A549 (cell line): ENCODE data around the gene MBD3L4. TPM values are rescaled to one million over a fixed set of nuclear protein-coding genes. Genes with fewer than 3 reads are reported as not detected.

ENCODE experiments used
- ATAC-seq, 2 experiments: fragments of 200-7000 bp in 1 of 2; fragments of >200 bp in 1 of 2; cut with Nextera tagmentation in 1 of 2; cut with Tn5 transposase in 1 of 2; 3 replicates each; pipeline versions ENCODE4 v1.8.0 to v1.9.1; 2018 to 2020; ENCODE audit warnings: mild to moderate bottlenecking in 1 of 2, moderate library complexity in 1 of 2
- CTCF ChIA-PET: fragments of 300-600 bp; sonication (Branson Sonifier 250); formaldehyde crosslinking; extraction: SDS; loops from one replicate; lab custom pipeline; 2021; ENCODE audit warnings: antibody characterized with exemption, inconsistent platforms; lab: Yijun Ruan, JAX
- POLR2A ChIA-PET: fragments of 350-600 bp; formaldehyde crosslinking; extraction: SDS; loops from one replicate; lab custom pipeline; 2021; ENCODE audit warnings: antibody characterized with exemption, inconsistent platforms; lab: Yijun Ruan, JAX
- DNase-seq, 2 experiments: peaks; one replicate each; pipeline versions ENCODE4 v3.0.0 to v3.0.0-alpha.2; 2011 to 2016; ENCODE audit warnings: low read depth in 1 of 2, low spot score in 1 of 2
- FAIRE-seq: peaks from 2 replicates; lab custom pipeline; 2011; peaks lifted over from hg19 to GRCh38; lab: Jason Lieb, UNC
- H3K27ac ChIP-seq, 2 experiments: fragments of >200 bp; sonication (Bioruptor Twin); formaldehyde crosslinking; 3 replicates each; pipeline ENCODE4 v1.5.1; 2016 to 2017
- H3K4me1 ChIP-seq: fragments of >200 bp; sonication (Bioruptor Twin); formaldehyde crosslinking; 3 replicates; pipeline ENCODE4 v1.6.1; 2016
- H3K4me2 ChIP-seq: fragments of >200 bp; sonication (Bioruptor Twin); formaldehyde crosslinking; 3 replicates; pipeline ENCODE4 v1.6.1; 2016
- H3K4me3 ChIP-seq: fragments of >200 bp; sonication (Bioruptor Twin); formaldehyde crosslinking; 3 replicates; pipeline ENCODE4 v1.5.1; 2016
- H3K9me3 ChIP-seq: fragments of >200 bp; sonication (Bioruptor Twin); formaldehyde crosslinking; 3 replicates; pipeline ENCODE4 v1.6.1; 2016
- ATOH8 ChIP-seq: fragments of 250-450 bp; sonication (Bioruptor Pico); IDR thresholded peaks from 2 replicates; pipeline ENCODE4 v1.5.0; 2020; ENCODE audit warnings: low read depth, mild to moderate bottlenecking, moderate library complexity
- E2F6 ChIP-seq: IDR thresholded peaks from 2 replicates; pipeline ENCODE4 v1.6.1; 2012; ENCODE audit warnings: low read depth, borderline replicate concordance
- EP300 ChIP-seq, 2 experiments: fragments of >200 bp; sonication (Bioruptor Twin); formaldehyde crosslinking; IDR thresholded peaks; 2 replicates in 1 of 2; 3 replicates in 1 of 2; pipeline ENCODE4 v1.6.1; 2016 to 2017
- FOSB ChIP-seq: fragments of 250-450 bp; sonication (Bioruptor Pico); IDR thresholded peaks from 2 replicates; pipeline ENCODE4 v1.5.0; 2020; ENCODE audit warnings: mild to moderate bottlenecking, moderate library complexity
- FOSL2 ChIP-seq, 2 experiments: fragments of 450-650 bp in 1 of 2; fragments of >200 bp in 1 of 2; sonication (Bioruptor Twin) in 1 of 2; formaldehyde crosslinking; IDR thresholded peaks; 2 replicates each; pipeline versions ENCODE4 v1.5.0 to v1.6.1; 2016 to 2020; ENCODE audit warnings: mild to moderate bottlenecking in 1 of 2, moderate library complexity in 1 of 2
- GATA3 ChIP-seq: IDR thresholded peaks from 2 replicates; pipeline ENCODE4 v1.6.1; 2012; ENCODE audit warnings: borderline replicate concordance
- HOXB5 ChIP-seq: fragments of 250-450 bp; sonication (Bioruptor Pico); IDR thresholded peaks from 2 replicates; pipeline ENCODE4 v1.5.0; 2020; ENCODE audit warnings: mild to moderate bottlenecking, moderate library complexity
- JUNB ChIP-seq: fragments of >200 bp; sonication (Bioruptor Twin); formaldehyde crosslinking; IDR thresholded peaks from 2 replicates; pipeline ENCODE4 v1.6.1; 2016
- POLR2AphosphoS2 ChIP-seq: conservative IDR thresholded peaks from 2 replicates; pipeline ENCODE4 v1.6.1; 2012; ENCODE audit warnings: low read length, improper control_type of control experiment, inconsistent platforms
- REST ChIP-seq: fragments of 200-600 bp; sonication (generic); IDR thresholded peaks from 2 replicates; pipeline ENCODE4 v1.6.1; 2016; ENCODE audit warnings: antibody characterized with exemption, mild to moderate bottlenecking, moderate library complexity
- RNF2 ChIP-seq: fragments of 200-600 bp; sonication (generic); IDR thresholded peaks from 2 replicates; pipeline ENCODE4 v1.6.1; 2016; ENCODE audit warnings: low read depth, mild to moderate bottlenecking, antibody characterized with exemption, moderate library complexity, borderline replicate concordance
- TP53 ChIP-seq: fragments of 250-450 bp; sonication (Bioruptor Pico); IDR thresholded peaks from 2 replicates; pipeline ENCODE4 v1.5.0; 2021; ENCODE audit warnings: mild to moderate bottlenecking, moderate library complexity
- ZC3H11A ChIP-seq: fragments of 450-650 bp; IDR thresholded peaks from 2 replicates; pipeline ENCODE4 v1.6.1; 2014; ENCODE audit warnings: antibody characterized with exemption, mild to moderate bottlenecking
- ZFP36 ChIP-seq: fragments of 450-650 bp; IDR thresholded peaks from 2 replicates; pipeline ENCODE4 v1.6.1; 2014; ENCODE audit warnings: borderline replicate concordance; ENCODE audit not compliant: partially characterized antibody
- ZNF302 ChIP-seq: fragments of 250-450 bp; sonication (Bioruptor Pico); IDR thresholded peaks from 2 replicates; pipeline ENCODE4 v1.9.0; 2021; ENCODE audit warnings: inconsistent platforms, mild to moderate bottlenecking, moderate library complexity
- WGBS: methylation state at CpG from one replicate; pipeline ENCODE4 v1.1.6; 2017; ENCODE audit errors: missing lambda C conversion rate; 5-methylcytosine and 5-hydroxymethylcytosine counted together
- polyA plus RNA-seq, 4 experiments: library from polyadenylated mRNA; depleted of rRNA in 3 of 4; stranded (reverse); fragments of >200 nt; fragmentation: RNase III in 1 of 4; extraction: RNeasy Plus Mini Kit Qiagen cat#74134 plus additional on column Dnase treatment in 1 of 4; gene quantifications; 2 replicates in 3 of 4; 3 replicates in 1 of 4; pipeline ENCODE4 v1.2.3, GENCODE V29; 2011 to 2017
- TF ChIP-seq, protein P1 (sequence below): fragments of 450-650 bp; IDR thresholded peaks from 2 replicates; pipeline ENCODE4 v1.6.1; 2014; ENCODE audit warnings: antibody characterized with exemption
- TF ChIP-seq, protein P2 (sequence below): fragments of >200 bp; sonication (Bioruptor Twin); formaldehyde crosslinking; IDR thresholded peaks from 3 replicates; pipeline ENCODE4 v1.6.1; 2016
- TF ChIP-seq, protein P3 (sequence below): fragments of >200 bp; sonication (Bioruptor Twin); formaldehyde crosslinking; IDR thresholded peaks from 2 replicates; pipeline ENCODE4 v1.6.1; 2016
- TF ChIP-seq, protein P4 (sequence below): fragments of 150-350 bp; IDR thresholded peaks from 2 replicates; pipeline ENCODE4 v1.6.1; 2014; ENCODE audit warnings: low read depth, mild to moderate bottlenecking, low read length

Gene MBD3L4
- polyA plus RNA-seq, 2 of the 4 experiments (the other 2 are of a cell fraction) = not detected

DNA sequence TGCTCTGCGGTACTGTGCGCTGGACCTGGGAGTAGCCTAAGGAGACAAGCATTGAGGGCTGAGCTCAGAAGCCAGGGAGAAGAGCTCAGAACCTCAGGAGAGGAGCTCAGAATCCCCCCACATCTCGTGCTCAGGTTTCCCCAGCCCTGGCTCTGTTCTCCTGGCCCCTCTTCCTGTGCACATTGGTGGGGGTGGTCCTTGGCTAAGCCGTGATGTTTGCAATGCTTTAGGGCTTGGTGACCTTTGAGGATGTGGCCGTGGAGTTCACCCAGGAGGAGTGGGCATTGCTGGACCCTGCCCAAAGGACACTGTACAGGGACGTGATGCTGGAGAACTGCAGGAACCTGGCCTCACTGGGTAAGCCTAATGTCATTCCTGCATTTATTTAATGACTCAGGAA is 36.2 kb upstream of the MBD3L4 start:
- no peak for DNase-seq
- no peak for ATAC-seq
- Histone ChIP-seq H3K4me1 (no peaks in the 10 kb centered on the region), H3K4me2 (no peak overlapping the region), H3K9me3 (peaks cover 78% of the 10 kb centered on the region), H3K4me3 (no peak overlapping the region)
- CTCF ChIA-PET = no interaction called here
- 96% methylated on average over 5 of the region's 6 CpGs for WGBS
- TF ChIP-seq, protein P1, sequence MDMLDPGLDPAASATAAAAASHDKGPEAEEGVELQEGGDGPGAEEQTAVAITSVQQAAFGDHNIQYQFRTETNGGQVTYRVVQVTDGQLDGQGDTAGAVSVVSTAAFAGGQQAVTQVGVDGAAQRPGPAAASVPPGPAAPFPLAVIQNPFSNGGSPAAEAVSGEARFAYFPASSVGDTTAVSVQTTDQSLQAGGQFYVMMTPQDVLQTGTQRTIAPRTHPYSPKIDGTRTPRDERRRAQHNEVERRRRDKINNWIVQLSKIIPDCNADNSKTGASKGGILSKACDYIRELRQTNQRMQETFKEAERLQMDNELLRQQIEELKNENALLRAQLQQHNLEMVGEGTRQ = no peak
- no peak for TF ChIP-seq GATA3
- TF ChIP-seq, all 56 proteins: peak for 0
- POLR2A ChIA-PET = no interaction called here
- no peak for FAIRE-seq
- H3K27ac ChIP-seq = no peak overlapping the region

- Histone ChIP-seq H3K4me2 (no peak overlapping the region), H3K27ac (no peak overlapping the region), H3K4me3 (no peak overlapping the region), H3K9me3 (peaks cover 70% of the 10 kb centered on the region), H3K4me1 (no peaks in the 10 kb centered on the region)
- WGBS = 98% methylated on average over 18 of the region's 29 CpGs
- no peak for ATAC-seq
- no peak for FAIRE-seq
- POLR2A ChIA-PET = no interaction called here
- TF ChIP-seq ATOH8 = no peak
- no peak for TF ChIP-seq ZFP36
- TF ChIP-seq REST = no peak
- no peak for TF ChIP-seq TP53 (CRISPR knock-in tag)
- no peak for TF ChIP-seq EP300 (IDR thresholded peaks at IDR 0.05)
- TF ChIP-seq JUNB = no peak
- TF ChIP-seq E2F6 = no peak
- CTCF ChIA-PET = interaction anchor here (1.2 kb wide), 2 partner anchors 27 to 306 kb away, joined by 3 to 4 read pairs; no protein-coding TSS in a partner anchor
- no peak for DNase-seq
These were observed 34.8 kb upstream of the MBD3L4 start for GRCh38 chr19:7074705-7075282.

GRCh38 chr19:7072541-7072940 is 32.6 kb upstream of the MBD3L4 start:
- 92% methylated on average over 6 of the region's 6 CpGs for WGBS
- H3K4me3 ChIP-seq = no peak overlapping the region
- no peak for FAIRE-seq
- peaks cover 51% of the 10 kb centered on the region for H3K9me3 ChIP-seq
- H3K4me1 ChIP-seq = no peaks in the 10 kb centered on the region
- TF ChIP-seq, protein P2, sequence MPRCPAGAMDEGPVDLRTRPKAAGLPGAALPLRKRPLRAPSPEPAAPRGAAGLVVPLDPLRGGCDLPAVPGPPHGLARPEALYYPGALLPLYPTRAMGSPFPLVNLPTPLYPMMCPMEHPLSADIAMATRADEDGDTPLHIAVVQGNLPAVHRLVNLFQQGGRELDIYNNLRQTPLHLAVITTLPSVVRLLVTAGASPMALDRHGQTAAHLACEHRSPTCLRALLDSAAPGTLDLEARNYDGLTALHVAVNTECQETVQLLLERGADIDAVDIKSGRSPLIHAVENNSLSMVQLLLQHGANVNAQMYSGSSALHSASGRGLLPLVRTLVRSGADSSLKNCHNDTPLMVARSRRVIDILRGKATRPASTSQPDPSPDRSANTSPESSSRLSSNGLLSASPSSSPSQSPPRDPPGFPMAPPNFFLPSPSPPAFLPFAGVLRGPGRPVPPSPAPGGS = no peak
- TF ChIP-seq ZNF302 (CRISPR knock-in tag) (no peak), TP53 (CRISPR knock-in tag) (no peak), POLR2AphosphoS2 (no peak), RNF2 (no peak), E2F6 (no peak), HOXB5 (CRISPR knock-in tag) (no peak), EP300 (IDR thresholded peaks at IDR 0.05) (no peak), FOSL2 (IDR thresholded peaks at IDR 0.05) (no peak), FOSL2 (CRISPR knock-in tag; IDR thresholded peaks at IDR 0.05) (no peak), ZC3H11A (no peak), FOSB (CRISPR knock-in tag) (no peak)
- TF ChIP-seq, protein P3, sequence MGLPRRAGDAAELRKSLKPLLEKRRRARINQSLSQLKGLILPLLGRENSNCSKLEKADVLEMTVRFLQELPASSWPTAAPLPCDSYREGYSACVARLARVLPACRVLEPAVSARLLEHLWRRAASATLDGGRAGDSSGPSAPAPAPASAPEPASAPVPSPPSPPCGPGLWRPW = no peak
- TF ChIP-seq, protein P4, sequence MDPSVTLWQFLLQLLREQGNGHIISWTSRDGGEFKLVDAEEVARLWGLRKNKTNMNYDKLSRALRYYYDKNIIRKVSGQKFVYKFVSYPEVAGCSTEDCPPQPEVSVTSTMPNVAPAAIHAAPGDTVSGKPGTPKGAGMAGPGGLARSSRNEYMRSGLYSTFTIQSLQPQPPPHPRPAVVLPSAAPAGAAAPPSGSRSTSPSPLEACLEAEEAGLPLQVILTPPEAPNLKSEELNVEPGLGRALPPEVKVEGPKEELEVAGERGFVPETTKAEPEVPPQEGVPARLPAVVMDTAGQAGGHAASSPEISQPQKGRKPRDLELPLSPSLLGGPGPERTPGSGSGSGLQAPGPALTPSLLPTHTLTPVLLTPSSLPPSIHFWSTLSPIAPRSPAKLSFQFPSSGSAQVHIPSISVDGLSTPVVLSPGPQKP = no peak
- POLR2A ChIA-PET = no interaction called here
- H3K27ac ChIP-seq = no peak overlapping the region
- no peak for DNase-seq
- CTCF ChIA-PET = interaction anchor here (0.7 to 1.9 kb wide), 2 partner anchors 9 to 20 kb away, joined by 3 to 5 read pairs; no protein-coding TSS in a partner anchor
- ATAC-seq = no peak
- no peak overlapping the region for H3K4me2 ChIP-seq
